ENCODE data around the gene CIDEB. TPM values are rescaled to one million over a fixed set of nuclear protein-coding genes. Genes with fewer than 3 reads are reported as not detected.

Gene CIDEB
- total and polyA plus RNA-seq, 2 of the 13 experiments (the other 11 are each of a cell fraction or from before 2014, with no cell fraction given) = 35.8 to 110 TPM

DNA sequence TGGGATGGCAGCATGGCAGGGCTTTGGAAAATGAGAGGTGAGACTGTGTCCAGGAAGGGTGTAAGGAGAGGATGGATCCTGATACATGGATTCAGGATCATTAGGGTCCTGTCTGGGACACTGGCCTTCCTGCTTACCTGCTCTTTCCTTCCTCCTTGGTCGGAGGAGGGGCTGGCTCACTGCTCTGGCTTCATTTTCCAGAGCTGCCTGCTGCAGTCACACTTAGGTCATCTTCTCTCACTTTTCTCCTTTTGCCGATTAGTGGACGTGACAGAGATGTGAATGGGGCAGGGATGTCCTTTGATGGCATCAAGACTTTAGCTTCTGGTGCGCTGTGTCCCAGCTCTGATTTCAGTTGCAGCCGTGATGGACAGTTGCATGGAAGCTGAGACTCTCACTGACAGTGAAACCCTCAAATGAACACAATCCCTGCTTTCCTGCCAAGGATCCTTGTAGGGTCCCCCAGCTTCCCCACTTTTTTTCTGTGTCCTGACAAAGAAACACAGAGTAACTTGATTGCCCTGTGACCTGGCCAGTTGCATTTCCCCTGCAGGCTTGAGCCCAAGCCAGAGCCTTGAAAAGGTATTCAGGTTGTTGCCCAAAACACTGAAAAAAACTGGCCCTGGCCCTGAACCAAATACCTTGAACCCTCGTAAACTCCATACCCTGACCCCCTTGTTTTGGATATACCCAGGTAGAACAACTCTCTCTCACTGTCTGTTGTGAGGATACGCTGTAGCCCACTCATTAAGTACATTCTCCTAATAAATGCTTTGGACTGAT lies 756 bp upstream of the CIDEB start (continued):
- 0 out of 2 replicates have a peak, but pooled peaks have one; percentile 11 for TF ChIP-seq DNMT1 (CRISPR knock-in tag; IDR thresholded peaks at IDR 0.05)
- TF ChIP-seq, protein P1, sequence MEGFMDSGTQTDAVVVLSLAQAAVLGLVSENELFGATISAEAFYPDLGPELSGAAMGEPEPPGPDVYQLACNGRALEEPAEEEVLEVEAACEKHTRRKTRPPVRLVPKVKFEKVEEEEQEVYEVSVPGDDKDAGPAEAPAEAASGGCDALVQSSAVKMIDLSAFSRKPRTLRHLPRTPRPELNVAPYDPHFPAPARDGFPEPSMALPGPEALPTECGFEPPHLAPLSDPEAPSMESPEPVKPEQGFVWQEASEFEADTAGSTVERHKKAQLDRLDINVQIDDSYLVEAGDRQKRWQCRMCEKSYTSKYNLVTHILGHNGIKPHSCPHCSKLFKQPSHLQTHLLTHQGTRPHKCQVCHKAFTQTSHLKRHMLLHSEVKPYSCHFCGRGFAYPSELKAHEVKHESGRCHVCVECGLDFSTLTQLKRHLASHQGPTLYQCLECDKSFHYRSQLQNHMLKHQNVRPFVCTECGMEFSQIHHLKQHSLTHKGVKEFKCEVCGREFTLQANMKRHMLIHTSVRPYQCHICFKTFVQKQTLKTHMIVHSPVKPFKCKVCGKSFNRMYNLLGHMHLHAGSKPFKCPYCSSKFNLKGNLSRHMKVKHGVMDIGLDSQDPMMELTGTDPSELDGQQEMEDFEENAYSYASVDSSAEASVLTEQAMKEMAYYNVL (CRISPR knock-in tag; IDR thresholded peaks at IDR 0.05; ENCODE audit: borderline replicate concordance) = no peak; the same call in 1 of the 2 replicates
- no peak for TF ChIP-seq ZNF644 (CRISPR knock-in tag; IDR thresholded peaks at IDR 0.05; ENCODE audit: low read depth)
- TF ChIP-seq SUZ12 (IDR thresholded peaks at IDR 0.05; ENCODE audit: low read depth, low read length) = peak; percentile 25; the same call in 1 of the 2 replicates
- TF ChIP-seq MLX (CRISPR knock-in tag; IDR thresholded peaks at IDR 0.05) = no peak
- TF ChIP-seq, protein P2, sequence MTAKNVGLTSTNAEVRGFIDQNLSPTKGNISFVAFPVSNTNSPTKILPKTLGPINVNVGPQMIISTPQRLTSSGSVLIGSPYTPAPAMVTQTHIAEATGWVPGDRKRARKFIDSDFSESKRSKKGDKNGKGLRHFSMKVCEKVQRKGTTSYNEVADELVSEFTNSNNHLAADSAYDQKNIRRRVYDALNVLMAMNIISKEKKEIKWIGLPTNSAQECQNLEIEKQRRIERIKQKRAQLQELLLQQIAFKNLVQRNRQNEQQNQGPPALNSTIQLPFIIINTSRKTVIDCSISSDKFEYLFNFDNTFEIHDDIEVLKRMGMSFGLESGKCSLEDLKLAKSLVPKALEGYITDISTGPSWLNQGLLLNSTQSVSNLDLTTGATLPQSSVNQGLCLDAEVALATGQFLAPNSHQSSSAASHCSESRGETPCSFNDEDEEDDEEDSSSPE (CRISPR knock-in tag; IDR thresholded peaks at IDR 0.05) = no peak
- TF ChIP-seq ARNT2 (CRISPR knock-in tag; IDR thresholded peaks at IDR 0.05; ENCODE audit: low read depth) = no peak
- no peak for TF ChIP-seq TGIF2 (CRISPR knock-in tag; IDR thresholded peaks at IDR 0.05)
- no peak for TF ChIP-seq HNRNPUL1 (IDR thresholded peaks at IDR 0.05; ENCODE audit: low read depth, low read length)
- TF ChIP-seq PHF21A (CRISPR knock-in tag; IDR thresholded peaks at IDR 0.05) = no peak
- 0 out of 2 replicates have a peak, but pooled peaks have one; percentile 5 for TF ChIP-seq SMARCC2 (IDR thresholded peaks at IDR 0.05)
- peak; percentile 14 for TF ChIP-seq HNRNPK (IDR thresholded peaks at IDR 0.05; ENCODE audit: low read depth, low read length, poor library complexity, severe bottlenecking)
- no peak for TF ChIP-seq YEATS4 (CRISPR knock-in tag; IDR thresholded peaks at IDR 0.05; ENCODE audit: borderline replicate concordance)
- TF ChIP-seq SRSF4 (IDR thresholded peaks at IDR 0.05; ENCODE audit: low read depth, low read length, poor library complexity, severe bottlenecking) = no peak
- no peak for TF ChIP-seq ZNF260 (CRISPR knock-in tag; IDR thresholded peaks at IDR 0.05; ENCODE audit: borderline replicate concordance, low read depth)
- no peak; the same call in 1 of the 2 replicates for TF ChIP-seq SMC3 (IDR thresholded peaks at IDR 0.05; ENCODE audit: low read length)
- TF ChIP-seq, protein P3, sequence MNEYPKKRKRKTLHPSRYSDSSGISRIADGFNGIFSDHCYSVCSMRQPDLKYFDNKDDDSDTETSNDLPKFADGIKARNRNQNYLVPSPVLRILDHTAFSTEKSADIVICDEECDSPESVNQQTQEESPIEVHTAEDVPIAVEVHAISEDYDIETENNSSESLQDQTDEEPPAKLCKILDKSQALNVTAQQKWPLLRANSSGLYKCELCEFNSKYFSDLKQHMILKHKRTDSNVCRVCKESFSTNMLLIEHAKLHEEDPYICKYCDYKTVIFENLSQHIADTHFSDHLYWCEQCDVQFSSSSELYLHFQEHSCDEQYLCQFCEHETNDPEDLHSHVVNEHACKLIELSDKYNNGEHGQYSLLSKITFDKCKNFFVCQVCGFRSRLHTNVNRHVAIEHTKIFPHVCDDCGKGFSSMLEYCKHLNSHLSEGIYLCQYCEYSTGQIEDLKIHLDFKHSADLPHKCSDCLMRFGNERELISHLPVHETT (CRISPR knock-in tag; conservative IDR thresholded peaks at IDR 0.05) = no peak
- 0 out of 2 replicates have a peak, but pooled peaks have one; percentile 36 for TF ChIP-seq NFKB2 (CRISPR knock-in tag; IDR thresholded peaks at IDR 0.05; ENCODE audit: borderline replicate concordance)
- no peak for TF ChIP-seq RELA (CRISPR knock-in tag; IDR thresholded peaks at IDR 0.05)
- TF ChIP-seq ZSCAN5A (CRISPR knock-in tag; IDR thresholded peaks at IDR 0.05; ENCODE audit: borderline replicate concordance) = peak; percentile 89; the same call in 1 of the 2 replicates
- TF ChIP-seq POLR2AphosphoS2 (IDR thresholded peaks at IDR 0.05; ENCODE audit: low read depth, low read length) = no peak
- peak; percentile 26; the same call in 1 of the 2 replicates for TF ChIP-seq IRX3 (CRISPR knock-in tag; IDR thresholded peaks at IDR 0.05; ENCODE audit: borderline replicate concordance, low read depth)
- TF ChIP-seq ZMYM4 (CRISPR knock-in tag; IDR thresholded peaks at IDR 0.05) = no peak

All from HepG2 (cell line).